Liver (tissue), 9 donors: ENCODE data around the gene FAM9C. TPM values are rescaled to one million over a fixed set of nuclear protein-coding genes. Genes with fewer than 3 reads are reported as not detected.
A peak's percentile ranks its signal among the peaks of the same experiment; 100 is the strongest.
"Not testable (repeated sequence)": the region's sequence is repeated elsewhere in the genome, so short reads cannot be mapped to it uniquely, and the experiment has no call there.

Experiments
- DNase-seq: peaks from one replicate; pipeline ENCODE4 v3.0.0-alpha.2; 2017; ENCODE audit warnings: low spot score
- H3K27ac ChIP-seq, 2 donors: one replicate each; pipeline ENCODE4 v1.7.0; 2013; ENCODE audit warnings: inconsistent platforms in 2 of 2, low read length in 2 of 2, control low read depth in 1 of 2, low read depth in 1 of 2, mild to moderate bottlenecking in 1 of 2
- H3K27me3 ChIP-seq, 4 donors: one replicate each; pipeline versions ENCODE4 v1.6.1 to v1.7.0; 2013; ENCODE audit warnings: low read length in 3 of 4, inconsistent platforms in 1 of 4, mild to moderate bottlenecking in 1 of 4, moderate library complexity in 1 of 4; ENCODE audit not compliant: control insufficient read depth in 4 of 4, insufficient read depth in 4 of 4
- H3K36me3 ChIP-seq, 4 donors: one replicate each; pipeline versions ENCODE4 v1.6.1 to v1.7.0; 2013; ENCODE audit warnings: low read length in 3 of 4, mild to moderate bottlenecking in 3 of 4, low read depth in 1 of 4, moderate library complexity in 1 of 4; ENCODE audit not compliant: control insufficient read depth in 4 of 4, insufficient read depth in 3 of 4
- H3K4me1 ChIP-seq, 4 donors: one replicate each; pipeline versions ENCODE4 v1.6.1 to v1.7.0; 2013; ENCODE audit warnings: low read length in 3 of 4, mild to moderate bottlenecking in 3 of 4, moderate library complexity in 1 of 4; ENCODE audit not compliant: control insufficient read depth in 4 of 4, insufficient read depth in 4 of 4
- H3K4me3 ChIP-seq, 3 donors: one replicate each; pipeline versions ENCODE4 v1.6.1 to v1.7.0; 2013; ENCODE audit warnings: low read length in 3 of 3, control low read depth in 1 of 3, low read depth in 1 of 3, mild to moderate bottlenecking in 1 of 3
- H3K9ac ChIP-seq, 2 donors: one replicate each; pipeline ENCODE4 v1.7.0; 2013; ENCODE audit warnings: low read length in 2 of 2, mild to moderate bottlenecking in 2 of 2, moderate library complexity in 2 of 2, control low read depth in 1 of 2, low read depth in 1 of 2
- H3K9me3 ChIP-seq, 4 donors: one replicate each; pipeline versions ENCODE4 v1.6.1 to v1.7.0; 2013; ENCODE audit warnings: low read length in 3 of 4; ENCODE audit not compliant: control insufficient read depth in 4 of 4
- ATF3 ChIP-seq: IDR thresholded peaks from 2 replicates; pipeline ENCODE4 v1.6.1; 2016; ENCODE audit warnings: antibody characterized with exemption
- CTCF ChIP-seq: fragments of 150-350 bp; IDR thresholded peaks from 2 replicates; pipeline ENCODE4 v1.5.1; 2017; ENCODE audit warnings: improper control_type of control experiment, low read depth, low read length; ENCODE audit not compliant: missing input control
- FOXA1 ChIP-seq: IDR thresholded peaks from 2 replicates; pipeline ENCODE4 v1.6.1; 2016; ENCODE audit warnings: antibody characterized with exemption
- GABPA ChIP-seq, 2 donors: IDR thresholded peaks in 1 of 2; conservative IDR thresholded peaks in 1 of 2; 2 replicates each; pipeline ENCODE4 v1.6.1; 2016; ENCODE audit warnings: antibody characterized with exemption in 2 of 2, mild to moderate bottlenecking in 1 of 2, moderate library complexity in 1 of 2
- HNF4G ChIP-seq: IDR thresholded peaks from 2 replicates; pipeline ENCODE4 v1.6.1; 2016; ENCODE audit warnings: antibody characterized with exemption
- MAX ChIP-seq: IDR thresholded peaks from 2 replicates; pipeline ENCODE4 v1.6.1; 2016; ENCODE audit warnings: antibody characterized with exemption
- NR2F2 ChIP-seq: IDR thresholded peaks from 2 replicates; pipeline ENCODE4 v1.6.1; 2016; ENCODE audit warnings: antibody characterized with exemption
- RAD21 ChIP-seq, 2 donors: IDR thresholded peaks; 2 replicates each; pipeline ENCODE4 v1.6.1; 2016; ENCODE audit warnings: antibody characterized with exemption in 2 of 2, mild to moderate bottlenecking in 2 of 2
- YY1 ChIP-seq: IDR thresholded peaks from 2 replicates; pipeline ENCODE4 v1.6.1; 2016; ENCODE audit warnings: antibody characterized with exemption, mild to moderate bottlenecking
- ZBTB33 ChIP-seq: IDR thresholded peaks from 2 replicates; pipeline ENCODE4 v1.6.1; 2016; ENCODE audit warnings: antibody characterized with exemption
- WGBS: extraction: QIAGEN DNeasy Blood & Tissue Kit; methylation state at CpG from one replicate; pipeline ENCODE4 v1.1.7; 2013; 5-methylcytosine and 5-hydroxymethylcytosine counted together
- polyA plus RNA-seq, 2 donors: library from polyadenylated mRNA; stranded (reverse) in 1 of 2; unstranded in 1 of 2; fragments of 200-250 nt in 1 of 2; fragments of >200 nt in 1 of 2; fragmentation: Nextera tagmentation in 1 of 2; extraction: Ambion mirVana in 1 of 2; gene quantifications; one replicate each; pipeline versions ENCODE4 v1.2.1 to v1.2.3, GENCODE V29; 2013 to 2015
- total RNA-seq, 2 donors: library from RNA; depleted of rRNA; stranded (reverse); fragments of >200 nt; gene quantifications; one replicate each; pipeline ENCODE4 v1.2.3, GENCODE V29; 2014
- donor health status: healthy.
- donor health status: healthy.
- donor health status: healthy.
- donor health status: healthy.
- donor health status: healthy.

FAM9C gene
- total and polyA plus RNA-seq, 4 donors = not detected

GRCh38 chrX:13088156-13088487 is 43.7 kb upstream of the FAM9C start:
- H3K27me3 ChIP-seq = no peaks in the 10 kb centered on the region
- no peak overlapping the region for H3K4me3 ChIP-seq
- peaks cover 0 to 7% (median 0%) of the 10 kb centered on the region in 4 donors for H3K4me1 ChIP-seq
- H3K27ac ChIP-seq = peak overlapping the region; percentile 50 to 51
- 89% methylated on average over 5 of the region's 5 CpGs for WGBS
- no peaks in the 10 kb centered on the region for H3K36me3 ChIP-seq
- TF ChIP-seq NR2F2 (no peak), RAD21 (IDR thresholded peaks at IDR 0.05) (no peak), ZBTB33 (no peak), GABPA (IDR thresholded peaks at IDR 0.05 in 1 of 2, conservative IDR thresholded peaks at IDR 0.05 in 1 of 2) (no peak), CTCF (no peak), MAX (no peak), YY1 (no peak), ATF3 (no peak), FOXA1 (no peak)
- H3K9me3 ChIP-seq = no peaks in the 10 kb centered on the region
- H3K9ac ChIP-seq = no peak overlapping the region
- no peak for DNase-seq

- no peak for DNase-seq
- peaks cover 0 to 7% (median 0%) of the 10 kb centered on the region in 4 donors for H3K4me1 ChIP-seq
- no peaks in the 10 kb centered on the region for H3K27me3 ChIP-seq
- H3K36me3 ChIP-seq = no peaks in the 10 kb centered on the region
- TF ChIP-seq HNF4G (no peak), RAD21 (IDR thresholded peaks at IDR 0.05) (peak in 1 of 2 donors; percentile 5)
- WGBS = 79% methylated on average over 10 of the region's 10 CpGs
- peak overlapping the region; percentile 50 to 51 for H3K27ac ChIP-seq
- H3K4me3 ChIP-seq = no peak overlapping the region
- no peak overlapping the region for H3K9ac ChIP-seq
- no peaks in the 10 kb centered on the region for H3K9me3 ChIP-seq
Observed at GRCh38 chrX:13087322-13088155, 43.1 kb upstream of the FAM9C start.

- not testable (repeated sequence) for H3K27me3 ChIP-seq, H3K4me3 ChIP-seq, H3K36me3 ChIP-seq, H3K4me1 ChIP-seq, H3K9me3 ChIP-seq, H3K9ac ChIP-seq, DNase-seq
- 80% methylated on average over 8 of the region's 8 CpGs for WGBS
- H3K27ac ChIP-seq = peak overlapping the region; percentile 0 to 46
Observed at GRCh38 chrX:13086793-13087321, 42.4 kb upstream of the FAM9C start.
